NT2/D1 (cell line): Measurements from ENCODE around the gene GDF7.
"Not testable (repeated sequence)": the region's sequence is repeated elsewhere in the genome, so short reads cannot be mapped to it uniquely, and the experiment has no call there.

Experiments
- DNase-seq: peaks from one replicate; pipeline ENCODE4 v3.0.0-alpha.2; 2011; ENCODE audit warnings: low read depth, low spot score
- H3K27me3 ChIP-seq: 2 replicates; pipeline ENCODE4 v1.6.0; 2011; ENCODE audit warnings: mild to moderate bottlenecking; ENCODE audit not compliant: insufficient read length, insufficient read depth
- H3K36me3 ChIP-seq: 2 replicates; pipeline ENCODE4 v1.6.1; 2011; ENCODE audit warnings: mild to moderate bottlenecking, low read length, mixed read lengths; ENCODE audit not compliant: insufficient read depth, insufficient read length
- H3K4me1 ChIP-seq: 2 replicates; pipeline ENCODE4 v1.5.1; 2011; ENCODE audit not compliant: insufficient read depth, insufficient read length
- H3K4me3 ChIP-seq: 2 replicates; pipeline ENCODE4 v1.5.1; 2011; ENCODE audit warnings: low read depth; ENCODE audit not compliant: insufficient read length
- H3K9ac ChIP-seq: 2 replicates; pipeline ENCODE4 v1.6.0; 2011; ENCODE audit warnings: low read depth; ENCODE audit not compliant: insufficient read length
- H3K9me3 ChIP-seq: 2 replicates; pipeline ENCODE4 v1.5.1; 2011; ENCODE audit warnings: mild to moderate bottlenecking, low read length; ENCODE audit not compliant: insufficient read depth
- SUZ12 ChIP-seq: IDR thresholded peaks from 2 replicates; pipeline ENCODE4 v1.6.1; 2011; ENCODE audit not compliant: insufficient read length, insufficient read depth; ENCODE audit errors: extremely low read depth
- YY1 ChIP-seq: IDR thresholded peaks from 2 replicates; pipeline ENCODE4 v1.6.1; 2011; ENCODE audit not compliant: insufficient read length, insufficient read depth
- ZNF274 ChIP-seq: IDR thresholded peaks from 2 replicates; pipeline ENCODE4 v1.6.1; 2011; ENCODE audit warnings: mild to moderate bottlenecking, low read depth, low read length

GDF7 gene

GRCh38 chr2:20706786-20707185 lies 39.8 kb downstream of the GDF7 start:
- TF ChIP-seq SUZ12, result no peak
- TF ChIP-seq YY1, result no peak
- no peak for TF ChIP-seq ZNF274
- Histone ChIP-seq H3K36me3 (no peaks in the 10 kb centered on the region), H3K9ac (no peak overlapping the region), H3K9me3 (no peaks in the 10 kb centered on the region), H3K4me3 (no peak overlapping the region), H3K4me1 (no peaks in the 10 kb centered on the region), H3K27me3 (no peaks in the 10 kb centered on the region)
- DNase-seq, result no peak

GRCh38 chr2:20707601-20708000 lies 40.7 kb downstream of the GDF7 start:
- Histone ChIP-seq H3K4me1 (no peaks in the 10 kb centered on the region), H3K4me3 (no peak overlapping the region), H3K36me3 (no peaks in the 10 kb centered on the region), H3K9ac (no peak overlapping the region), H3K27me3 (no peaks in the 10 kb centered on the region), H3K9me3 (no peaks in the 10 kb centered on the region)
- DNase-seq, result no peak
- no peak for TF ChIP-seq SUZ12
- no peak for TF ChIP-seq ZNF274
- no peak for TF ChIP-seq YY1

GRCh38 chr2:20711641-20712040 lies 44.7 kb downstream of the GDF7 start:
- not testable (repeated sequence) for H3K9ac ChIP-seq, H3K27me3 ChIP-seq, H3K4me1 ChIP-seq, DNase-seq, H3K4me3 ChIP-seq, H3K9me3 ChIP-seq, H3K36me3 ChIP-seq

GRCh38 chr2:20713585-20713984 lies 46.6 kb downstream of the GDF7 start:
- not testable (repeated sequence) for H3K4me1 ChIP-seq, H3K27me3 ChIP-seq, H3K9me3 ChIP-seq, H3K9ac ChIP-seq, H3K36me3 ChIP-seq, H3K4me3 ChIP-seq, DNase-seq

DNA sequence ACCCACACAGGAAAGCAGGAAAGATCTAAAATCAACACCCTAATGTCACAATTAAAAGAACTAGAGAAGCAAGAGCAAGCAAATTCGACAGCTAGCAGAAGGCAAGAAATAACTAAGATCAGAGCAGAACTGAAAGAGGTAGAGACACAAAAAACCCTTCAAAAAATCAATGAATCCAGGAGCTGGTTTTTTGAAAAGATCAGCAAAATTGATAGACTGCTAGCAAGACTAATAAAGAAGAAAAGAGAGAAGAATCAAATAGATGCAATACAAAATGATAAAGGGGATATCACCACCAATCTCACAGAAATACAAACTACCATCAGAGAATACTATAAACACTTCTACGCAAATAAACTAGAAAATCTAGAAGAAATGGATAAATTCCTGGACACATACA lies 47.5 kb downstream of the GDF7 start:
- H3K4me3 ChIP-seq, H3K9me3 ChIP-seq, DNase-seq, H3K27me3 ChIP-seq, H3K9ac ChIP-seq, H3K36me3 ChIP-seq, H3K4me1 ChIP-seq: not testable (repeated sequence)

GRCh38 chr2:20716164-20716563 lies 49.2 kb downstream of the GDF7 start:
- H3K4me1 ChIP-seq, DNase-seq, H3K9ac ChIP-seq, H3K36me3 ChIP-seq, H3K4me3 ChIP-seq, H3K9me3 ChIP-seq, H3K27me3 ChIP-seq: not testable (repeated sequence)

DNA sequence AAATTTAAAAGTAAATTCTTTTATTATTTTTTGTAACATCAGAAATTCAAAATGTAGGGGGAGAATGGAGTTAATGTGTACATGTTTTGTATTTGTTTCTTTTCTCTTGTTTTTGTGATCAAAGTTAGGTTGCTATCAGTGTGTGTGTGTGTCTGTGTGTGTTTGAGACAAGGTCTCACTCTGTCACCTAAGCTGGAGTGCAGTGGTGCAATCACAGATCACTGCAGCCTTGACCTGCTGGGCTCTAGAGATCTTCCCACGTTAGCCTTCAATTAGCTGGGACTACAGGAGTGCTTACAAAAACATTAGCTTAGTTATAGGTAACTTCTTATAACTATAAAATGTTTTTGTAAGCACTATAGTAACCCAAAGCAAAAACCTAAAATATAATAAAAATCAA lies 50.7 kb downstream of the GDF7 start:
- no peak overlapping the region for H3K4me3 ChIP-seq
- no peaks in the 10 kb centered on the region for H3K36me3 ChIP-seq
- no peak overlapping the region for H3K9ac ChIP-seq
- H3K9me3 ChIP-seq, result no peaks in the 10 kb centered on the region
- no peaks in the 10 kb centered on the region for H3K4me1 ChIP-seq
- DNase-seq, result no peak
- TF ChIP-seq SUZ12 (no peak), YY1 (no peak), ZNF274 (no peak)
- no peaks in the 10 kb centered on the region for H3K27me3 ChIP-seq

- Histone ChIP-seq H3K36me3 (peaks cover 18% of the 10 kb centered on the region), H3K27me3 (no peaks in the 10 kb centered on the region), H3K9ac (no peak overlapping the region), H3K4me1 (no peaks in the 10 kb centered on the region), H3K9me3 (no peaks in the 10 kb centered on the region), H3K4me3 (no peak overlapping the region)
- no peak for DNase-seq
- no peak for TF ChIP-seq YY1
- TF ChIP-seq SUZ12, result no peak
- no peak for TF ChIP-seq ZNF274
These were observed 55.8 kb downstream of the GDF7 start for GRCh38 chr2:20722592-20723240.
